Neural progenitor cell (in vitro differentiated cells): ENCODE results near the gene MAMSTR. TPM values are rescaled to one million over a fixed set of nuclear protein-coding genes. Genes with fewer than 3 reads are reported as not detected.

ENCODE experiments used
- DNase-seq: peaks from one replicate; pipeline ENCODE4 v3.0.0-alpha.2; 2016; ENCODE audit warnings: low spot score
- H2AFZ ChIP-seq: fragments of 200-600 bp; sonication (generic); replicated peaks from 2 replicates; pipeline ENCODE4 v1.6.1; 2016; ENCODE audit warnings: antibody characterized with exemption
- H3F3A ChIP-seq: fragments of 200-600 bp; sonication (generic); 2 replicates; pipeline ENCODE4 v1.6.1; 2016; ENCODE audit warnings: antibody characterized with exemption, low read depth
- H3K27ac ChIP-seq: fragments of 200-600 bp; sonication (generic); 2 replicates; pipeline ENCODE4 v1.5.1; 2016; ENCODE audit warnings: mild to moderate bottlenecking
- H3K27me3 ChIP-seq: fragments of 200-600 bp; sonication (generic); 2 replicates; pipeline ENCODE4 v1.6.1; 2016; ENCODE audit warnings: mild to moderate bottlenecking, moderate library complexity
- H3K36me3 ChIP-seq: fragments of 200-600 bp; sonication (generic); 2 replicates; pipeline ENCODE4 v1.5.1; 2016
- H3K4me1 ChIP-seq: fragments of 200-600 bp; sonication (generic); 2 replicates; pipeline ENCODE4 v1.6.1; 2016; ENCODE audit warnings: mixed run types
- H3K4me2 ChIP-seq: fragments of 200-600 bp; sonication (generic); 2 replicates; pipeline ENCODE4 v1.6.1; 2016
- H3K4me3 ChIP-seq: fragments of 200-600 bp; sonication (generic); 2 replicates; pipeline ENCODE4 v1.5.1; 2016
- H3K79me2 ChIP-seq: fragments of 200-600 bp; sonication (generic); 2 replicates; pipeline ENCODE4 v1.6.1; 2016; ENCODE audit warnings: low read depth
- H3K9ac ChIP-seq: fragments of 200-600 bp; sonication (generic); 2 replicates; pipeline ENCODE4 v1.6.1; 2016
- H3K9me3 ChIP-seq: fragments of 200-600 bp; sonication (generic); 2 replicates; pipeline ENCODE4 v1.5.1; 2016; ENCODE audit warnings: low read depth
- H4K20me1 ChIP-seq: fragments of 200-600 bp; sonication (generic); 2 replicates; pipeline ENCODE4 v1.6.1; 2016; ENCODE audit warnings: low read depth
- H3K27ac Mint-ChIP-seq: 3 replicates; pipeline ENCODE4 v1.8.0; 2021; ENCODE audit warnings: mixed read lengths
- H3K27me3 Mint-ChIP-seq: 2 replicates; pipeline ENCODE4 v1.8.0; 2022; ENCODE audit warnings: low read depth, mild to moderate bottlenecking, inconsistent platforms, moderate library complexity, mixed read lengths; ENCODE audit not compliant: insufficient read depth
- H3K36me3 Mint-ChIP-seq: 3 replicates; pipeline ENCODE4 v1.8.0; 2021; ENCODE audit warnings: mixed read lengths
- H3K4me1 Mint-ChIP-seq: 3 replicates; pipeline ENCODE4 v1.8.0; 2021; ENCODE audit warnings: mixed read lengths
- H3K4me3 Mint-ChIP-seq: 3 replicates; pipeline ENCODE4 v1.8.0; 2021; ENCODE audit warnings: mild to moderate bottlenecking, moderate library complexity, mixed read lengths
- H3K9me3 Mint-ChIP-seq: 3 replicates; pipeline ENCODE4 v1.8.0; 2020; ENCODE audit warnings: mixed read lengths
- CTCF ChIP-seq: fragments of 200-600 bp; sonication (generic); IDR thresholded peaks from 2 replicates; pipeline ENCODE4 v1.5.1; 2017; ENCODE audit warnings: antibody characterized with exemption, mild to moderate bottlenecking
- EZH2 ChIP-seq: fragments of 200-600 bp; sonication (generic); IDR thresholded peaks from 2 replicates; pipeline ENCODE4 v1.6.1; 2017; ENCODE audit warnings: antibody characterized with exemption, mild to moderate bottlenecking, moderate library complexity
- EZH2phosphoT487 ChIP-seq: fragments of 200-600 bp; sonication (generic); IDR thresholded peaks from 2 replicates; pipeline ENCODE4 v1.6.1; 2017; ENCODE audit warnings: antibody characterized with exemption
- total RNA-seq: library from RNA; depleted of rRNA; stranded (reverse); fragments of >200 nt; gene quantifications from 2 replicates; pipeline ENCODE4 v1.2.3, GENCODE V29; 2015; ENCODE audit warnings: low replicate concordance

MAMSTR gene
- total RNA-seq, 1 donor from 2014 or later: 1.2 TPM

GRCh38 chr19:48755084-48755641 lies 35.6 kb upstream of the MAMSTR start, which contains the start of gene FGF21:
FGF21 (plus strand) TSS chr19:48755524; CDS start chr19:48756237, 713 bp downstream.
- Histone ChIP-seq H3K4me2 (no peak within 1 kb of the TSS), H3F3A (peaks cover 13% of the 10 kb centered on the region), H3K36me3 (no peaks in the 10 kb centered on the region), H3K4me1 (no peaks in the 10 kb centered on the region), H3K27ac (no peak within 1 kb of the TSS), H3K4me3 (no peak within 1 kb of the TSS), H3K79me2 (peaks cover 17% of the 10 kb centered on the region), H3K9ac (no peak within 1 kb of the TSS), H3K27me3 (peaks cover 11% of the 10 kb centered on the region), H4K20me1 (no peaks in the 10 kb centered on the region), H3K9me3 (no peaks in the 10 kb centered on the region), H2AFZ (no peak within 1 kb of the TSS)
- Mint-ChIP-seq H3K9me3 (peaks cover 1% of the 10 kb centered on the region), H3K27me3 (peaks cover 34% of the 10 kb centered on the region), H3K4me1 (peaks cover 21% of the 10 kb centered on the region), H3K4me3 (peak within 1 kb of the TSS; percentile 71), H3K36me3 (peaks cover 4% of the 10 kb centered on the region), H3K27ac (no peak within 1 kb of the TSS)
- TF ChIP-seq EZH2phosphoT487 (no peak), CTCF (no peak), EZH2 (no peak)
- DNase-seq: no peak

GRCh38 chr19:48752496-48753365 lies 33.2 kb upstream of the MAMSTR start, which contains the start of gene FUT1:
FUT1 (minus strand) TSS chr19:48752641; CDS start chr19:48751281, 1,360 bp downstream.
- H3K4me2 ChIP-seq: peak within 1 kb of the TSS; percentile 96
- no peaks in the 10 kb centered on the region for H4K20me1 ChIP-seq
- DNase-seq: peak; percentile 89
- peak within 1 kb of the TSS; percentile 87 for H3K4me3 ChIP-seq
- H3K9ac ChIP-seq: no peak within 1 kb of the TSS
- Mint-ChIP-seq H3K27ac (peak within 1 kb of the TSS; percentile 78), H3K27me3 (peaks cover 31% of the 10 kb centered on the region), H3K4me1 (peaks cover 23% of the 10 kb centered on the region), H3K36me3 (peaks cover 4% of the 10 kb centered on the region), H3K4me3 (peak within 1 kb of the TSS; percentile 83), H3K9me3 (peaks cover 1% of the 10 kb centered on the region)
- H3K9me3 ChIP-seq: no peaks in the 10 kb centered on the region
- H3K4me1 ChIP-seq: no peaks in the 10 kb centered on the region
- no peak within 1 kb of the TSS for H3K27ac ChIP-seq
- peaks cover 17% of the 10 kb centered on the region for H3K79me2 ChIP-seq
- peaks cover 11% of the 10 kb centered on the region for H3K27me3 ChIP-seq
- TF ChIP-seq EZH2phosphoT487 (no peak), EZH2 (peak; percentile 21), CTCF (peak; percentile 44)
- H3F3A ChIP-seq: peaks cover 21% of the 10 kb centered on the region
- H2AFZ ChIP-seq: peak within 1 kb of the TSS; percentile 93
- H3K36me3 ChIP-seq: no peaks in the 10 kb centered on the region

DNA sequence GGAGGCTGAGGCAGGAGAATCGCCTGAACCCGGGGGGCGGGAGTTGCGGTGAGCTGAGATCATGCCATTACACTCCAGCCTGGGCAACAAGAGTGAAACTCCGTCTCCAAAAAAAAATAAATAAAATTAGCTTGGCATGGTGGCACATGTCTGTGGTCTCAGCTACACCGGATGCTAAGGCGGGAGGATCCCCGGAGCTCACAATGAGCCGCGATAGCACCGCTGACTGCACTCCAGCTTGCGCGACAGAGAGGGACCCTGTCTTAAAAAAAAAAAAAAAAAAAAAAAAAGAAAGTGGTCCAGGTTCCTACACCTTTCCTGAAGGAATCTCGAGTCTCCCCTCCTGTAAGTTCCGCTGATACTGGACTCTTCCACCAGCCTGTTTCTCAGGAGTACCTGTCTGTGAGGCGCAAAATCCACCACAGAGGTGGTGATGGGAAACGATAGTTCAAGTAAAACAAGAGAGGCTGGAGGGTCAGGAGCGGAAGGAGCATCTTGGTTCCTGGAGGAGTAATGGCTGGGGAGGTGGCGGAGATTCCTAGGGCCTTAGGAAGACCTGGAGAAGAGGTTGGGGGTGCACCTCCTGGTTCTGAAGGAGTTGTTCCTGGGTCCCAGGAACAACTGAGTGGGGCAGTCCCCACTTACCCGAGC lies 32.4 kb upstream of the MAMSTR start:
- DNase-seq: peak; percentile 46
- Histone ChIP-seq H3K4me1 (no peaks in the 10 kb centered on the region), H3K9ac (no peak overlapping the region), H3K9me3 (no peaks in the 10 kb centered on the region), H3K27ac (no peak overlapping the region), H3K79me2 (peaks cover 17% of the 10 kb centered on the region), H3K4me2 (peak overlapping the region; percentile 96), H4K20me1 (no peaks in the 10 kb centered on the region), H2AFZ (peak overlapping the region; percentile 93), H3K36me3 (no peaks in the 10 kb centered on the region), H3F3A (peaks cover 21% of the 10 kb centered on the region), H3K27me3 (peaks cover 11% of the 10 kb centered on the region), H3K4me3 (peak overlapping the region; percentile 87)
- H3K27me3 Mint-ChIP-seq: peaks cover 35% of the 10 kb centered on the region
- H3K4me3 Mint-ChIP-seq: peak overlapping the region; percentile 83
- peaks cover 1% of the 10 kb centered on the region for H3K9me3 Mint-ChIP-seq
- peaks cover 4% of the 10 kb centered on the region for H3K36me3 Mint-ChIP-seq
- peaks cover 25% of the 10 kb centered on the region for H3K4me1 Mint-ChIP-seq
- H3K27ac Mint-ChIP-seq: no peak overlapping the region
- TF ChIP-seq EZH2 (no peak), EZH2phosphoT487 (no peak), CTCF (no peak)
